NCI-H774 (cell line): ENCODE results near the gene MOB3A.

ENCODE experiments used
- DNase-seq: peaks from one replicate; lab custom pipeline; 2025; lab: John Stamatoyannopoulos, UW

Gene MOB3A

DNA sequence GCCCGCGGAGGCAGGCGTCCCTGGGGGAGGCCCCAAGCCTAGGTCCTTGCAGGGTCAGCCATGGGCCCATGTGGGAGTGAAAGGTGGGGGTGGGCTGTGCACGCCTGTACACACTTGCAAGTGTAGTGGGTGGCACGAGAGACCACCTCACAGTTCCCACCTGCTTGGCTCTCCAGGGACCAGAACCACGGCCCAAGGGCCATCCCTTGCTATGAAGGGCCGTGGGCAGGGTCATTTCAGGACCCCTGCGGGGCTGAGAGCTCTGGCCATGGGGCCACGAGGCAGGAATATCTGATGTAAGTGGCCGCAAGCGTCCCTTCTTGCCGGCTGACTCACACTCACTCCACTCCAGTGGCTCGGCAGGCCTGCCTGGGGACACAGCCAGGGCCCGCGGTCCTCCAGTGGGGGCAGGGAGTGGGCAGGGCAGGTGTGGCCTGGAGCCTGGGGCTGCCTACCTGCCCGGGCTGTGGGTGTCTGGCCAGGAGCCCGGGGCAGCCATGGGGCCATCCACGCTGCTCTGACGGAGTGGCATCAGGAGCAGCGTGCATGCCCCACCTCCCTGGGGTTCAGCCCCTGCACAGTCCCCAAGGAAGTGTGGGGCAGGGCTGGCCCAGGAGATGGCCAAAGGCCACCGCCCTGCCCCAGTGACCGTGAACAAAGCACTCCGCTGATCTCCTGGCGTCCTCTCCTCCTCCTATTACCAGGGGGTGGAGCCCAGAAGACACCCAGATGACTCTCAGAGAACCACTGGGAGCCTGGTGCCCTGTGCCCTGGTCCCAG is 36.5 kb downstream of the MOB3A start:
- DNase-seq, result peak; percentile 23

DNA sequence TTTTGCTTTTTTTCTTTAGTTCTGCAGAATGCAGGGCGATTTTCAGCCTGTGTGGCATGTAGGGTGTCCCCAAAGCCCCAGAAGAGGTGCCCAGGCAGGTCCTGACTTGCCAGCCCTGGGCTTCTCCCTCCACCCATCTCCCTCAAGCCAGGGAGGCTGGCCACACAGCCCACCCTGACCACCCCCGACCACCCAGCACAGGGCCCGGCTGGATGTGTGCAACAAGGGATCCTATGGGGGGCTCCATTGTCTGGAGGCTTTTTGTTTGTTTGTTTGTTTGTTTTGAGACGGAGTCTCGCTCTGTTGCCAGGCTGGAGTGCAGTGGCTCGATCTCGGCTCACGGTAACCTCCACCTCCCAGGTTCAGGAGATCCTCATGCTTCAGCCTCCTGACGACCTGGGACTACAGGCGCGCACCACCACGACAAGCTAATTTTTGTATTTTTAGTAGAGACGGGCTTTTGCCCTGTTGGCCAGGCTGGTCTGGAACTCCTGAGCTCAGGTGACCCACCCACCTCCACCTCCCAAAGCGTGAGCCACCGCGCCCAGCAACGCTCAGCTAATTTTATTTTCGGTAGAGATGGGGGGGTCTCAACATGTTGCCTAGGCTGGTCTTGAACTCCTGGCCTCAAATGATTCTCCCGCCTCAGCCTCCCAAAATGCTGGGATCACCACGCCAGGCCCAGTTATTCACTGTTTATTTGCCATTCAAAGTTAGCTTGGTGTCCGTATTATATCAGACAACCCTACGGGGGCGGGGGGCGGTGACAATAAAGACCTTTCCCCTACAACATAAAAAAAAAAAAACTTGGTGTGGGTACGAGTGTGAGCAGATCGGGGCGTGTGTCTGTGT is 37.3 kb downstream of the MOB3A start:
- no peak for DNase-seq

DNA sequence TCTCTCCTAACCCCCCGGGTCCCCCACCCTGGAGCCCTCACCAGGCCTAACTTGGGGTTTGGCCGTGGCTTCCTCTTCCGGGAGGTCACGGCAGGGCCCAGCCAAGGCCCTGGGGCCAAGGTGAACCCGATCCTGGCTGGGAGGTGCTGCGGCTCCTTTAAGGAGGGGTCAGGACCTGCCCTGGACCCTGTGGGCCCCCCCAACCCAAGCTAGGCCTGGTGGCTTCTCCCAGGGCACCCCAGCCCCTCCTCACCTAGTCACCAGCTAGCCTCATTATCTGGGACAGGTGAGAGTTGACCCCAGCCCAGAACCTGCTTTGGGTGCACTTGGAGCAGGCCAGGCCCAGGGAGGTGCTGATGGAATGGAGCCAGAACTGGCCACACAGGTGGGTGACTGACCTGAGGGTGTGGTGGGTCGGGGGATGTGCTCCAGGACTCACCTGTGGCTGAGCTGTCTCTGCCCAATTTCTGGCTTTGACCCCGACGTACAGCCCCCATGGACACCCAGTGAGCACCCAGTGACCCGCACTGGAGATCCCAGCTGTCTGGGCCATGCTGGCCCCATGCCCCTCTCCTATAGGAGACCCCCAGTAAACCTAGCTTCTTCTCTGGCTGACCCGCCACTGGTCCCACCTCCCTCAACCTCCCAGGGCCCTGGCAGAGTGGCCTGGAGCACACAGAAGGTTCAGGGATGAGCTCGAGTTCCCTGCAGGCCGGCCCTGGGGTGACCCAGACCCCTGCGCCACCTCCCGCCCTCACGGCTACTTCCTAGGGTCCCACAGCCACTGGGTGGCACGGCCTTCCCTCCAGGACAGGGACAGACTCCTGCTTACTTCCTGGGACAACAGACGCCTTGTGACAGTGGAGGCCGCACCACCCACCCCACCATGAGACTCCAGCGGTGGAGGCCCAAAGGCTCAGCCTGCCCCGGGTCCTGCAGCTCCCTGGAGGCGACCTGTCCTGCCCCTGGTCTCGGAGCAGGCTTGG is 38.3 kb downstream of the MOB3A start:
- no peak for DNase-seq

DNA sequence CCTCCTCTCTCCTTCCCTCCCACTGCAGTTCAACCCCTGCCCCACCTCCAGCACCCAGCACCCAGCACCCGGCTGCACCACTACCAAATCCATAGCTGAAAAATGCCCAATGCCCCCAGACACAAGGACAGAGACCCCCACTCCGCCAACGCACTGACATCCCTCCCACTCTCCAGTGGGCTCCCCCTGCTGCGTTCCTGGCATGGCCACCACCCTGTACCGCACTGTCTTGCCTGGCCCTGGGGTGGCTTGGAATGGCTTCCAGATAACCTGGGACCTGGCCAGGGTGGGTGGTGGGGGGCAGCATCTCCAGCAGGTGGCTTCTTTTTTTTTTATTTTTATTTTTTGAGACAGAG is 39.3 kb downstream of the MOB3A start:
- no peak for DNase-seq

DNA sequence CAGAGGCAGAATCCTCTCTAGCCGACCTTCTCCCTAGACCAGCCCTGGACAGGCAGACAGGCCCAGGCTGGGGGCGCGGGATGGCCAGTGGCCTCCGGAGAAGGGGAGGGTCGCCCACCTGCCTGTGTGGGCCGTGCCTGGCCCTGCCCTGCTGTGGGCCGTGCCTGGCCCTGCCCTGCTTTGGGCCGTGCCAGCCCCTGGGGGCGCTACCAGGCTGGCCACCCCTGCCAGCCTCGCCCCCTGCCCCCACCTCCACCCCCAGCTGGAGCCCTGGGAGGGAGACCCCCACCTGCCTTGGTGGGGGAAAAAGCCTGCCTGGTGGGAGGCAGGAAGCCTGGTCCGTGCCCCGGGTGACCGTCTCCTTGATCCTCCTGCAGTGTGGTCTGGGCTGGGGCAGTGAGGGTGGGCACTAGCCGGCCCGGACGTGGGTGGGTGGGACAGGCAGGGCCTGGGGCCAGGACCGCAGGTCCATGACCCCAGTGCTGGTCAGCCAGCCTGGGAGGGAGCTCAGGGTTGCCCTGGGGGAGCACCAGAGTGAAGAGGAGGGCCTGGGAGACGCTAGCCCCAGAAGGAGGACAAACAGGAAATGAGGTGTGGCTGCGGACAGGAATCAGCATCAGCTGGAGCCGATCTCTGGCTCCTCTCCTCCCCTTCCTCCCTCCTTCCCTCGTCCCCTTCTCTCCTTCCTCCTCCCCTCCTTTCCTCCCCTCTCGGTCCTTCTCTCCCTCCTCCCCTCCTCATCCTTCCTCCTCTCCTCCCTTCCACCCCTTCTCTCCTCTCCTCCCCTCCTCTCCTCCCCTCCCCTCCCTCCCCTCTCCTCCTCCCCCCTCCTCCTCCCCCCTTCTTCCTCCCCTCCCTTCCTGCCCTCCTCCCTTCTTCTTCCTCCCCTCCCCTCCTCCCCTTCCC is 39.9 kb downstream of the MOB3A start:
- no peak for DNase-seq

DNA sequence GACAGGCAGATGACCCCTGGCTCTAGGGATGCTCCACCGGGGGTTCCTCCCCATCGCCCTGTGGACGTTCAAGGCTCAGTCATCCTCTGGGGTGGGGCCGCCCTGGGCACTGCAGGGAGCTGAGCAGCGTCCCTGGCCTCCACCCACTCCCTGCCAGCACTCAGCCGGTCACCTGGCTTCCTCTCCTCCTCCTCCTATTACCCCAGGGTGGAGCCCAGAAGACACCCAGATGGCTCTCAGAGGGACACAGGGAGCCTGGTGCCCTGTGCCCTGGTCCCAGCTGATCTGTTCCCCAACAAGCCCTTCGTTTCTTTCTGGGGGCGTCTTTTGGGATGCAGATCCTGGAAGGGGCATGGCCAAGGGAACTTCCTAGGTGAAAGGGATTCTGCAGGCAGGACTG is 41.4 kb downstream of the MOB3A start:
- DNase-seq, result no peak

DNA sequence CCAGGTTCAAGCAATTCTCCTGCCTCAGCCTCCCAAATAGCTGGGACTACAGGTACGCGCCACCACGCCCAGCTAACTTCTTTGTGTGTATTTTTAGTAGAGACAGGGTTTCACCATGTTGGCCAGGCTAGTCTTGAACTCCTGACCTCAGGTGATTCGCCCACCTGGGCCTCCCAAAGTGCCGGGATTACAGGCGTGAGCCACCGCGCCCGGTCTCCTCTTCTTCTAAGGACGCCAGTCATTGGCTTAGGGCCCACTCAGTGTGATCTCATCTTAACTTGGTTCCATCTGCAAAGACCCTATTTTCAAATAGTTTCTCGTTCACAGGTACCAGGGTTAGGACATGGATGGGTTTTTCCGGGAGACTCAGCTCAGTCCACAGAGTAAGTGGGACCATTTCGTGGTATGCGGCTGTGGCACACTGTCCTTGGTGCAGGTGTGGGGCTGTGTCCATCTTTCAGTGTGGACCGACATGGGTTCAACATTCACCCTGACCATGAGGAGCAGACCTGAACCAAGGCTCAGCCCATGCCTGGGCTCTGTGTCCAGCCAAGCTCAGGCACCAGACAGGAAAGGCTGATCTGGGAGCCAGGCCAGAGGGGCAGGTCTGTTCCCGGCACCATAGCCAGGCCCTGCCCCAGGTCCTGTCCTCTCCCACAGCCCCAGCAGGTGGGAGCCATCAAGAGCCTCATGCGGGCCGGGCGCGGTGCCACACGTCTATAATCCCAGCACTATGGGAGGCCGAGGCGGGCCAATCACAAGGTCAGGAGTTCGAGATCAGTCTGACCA is 42.3 kb downstream of the MOB3A start:
- no peak for DNase-seq

DNA sequence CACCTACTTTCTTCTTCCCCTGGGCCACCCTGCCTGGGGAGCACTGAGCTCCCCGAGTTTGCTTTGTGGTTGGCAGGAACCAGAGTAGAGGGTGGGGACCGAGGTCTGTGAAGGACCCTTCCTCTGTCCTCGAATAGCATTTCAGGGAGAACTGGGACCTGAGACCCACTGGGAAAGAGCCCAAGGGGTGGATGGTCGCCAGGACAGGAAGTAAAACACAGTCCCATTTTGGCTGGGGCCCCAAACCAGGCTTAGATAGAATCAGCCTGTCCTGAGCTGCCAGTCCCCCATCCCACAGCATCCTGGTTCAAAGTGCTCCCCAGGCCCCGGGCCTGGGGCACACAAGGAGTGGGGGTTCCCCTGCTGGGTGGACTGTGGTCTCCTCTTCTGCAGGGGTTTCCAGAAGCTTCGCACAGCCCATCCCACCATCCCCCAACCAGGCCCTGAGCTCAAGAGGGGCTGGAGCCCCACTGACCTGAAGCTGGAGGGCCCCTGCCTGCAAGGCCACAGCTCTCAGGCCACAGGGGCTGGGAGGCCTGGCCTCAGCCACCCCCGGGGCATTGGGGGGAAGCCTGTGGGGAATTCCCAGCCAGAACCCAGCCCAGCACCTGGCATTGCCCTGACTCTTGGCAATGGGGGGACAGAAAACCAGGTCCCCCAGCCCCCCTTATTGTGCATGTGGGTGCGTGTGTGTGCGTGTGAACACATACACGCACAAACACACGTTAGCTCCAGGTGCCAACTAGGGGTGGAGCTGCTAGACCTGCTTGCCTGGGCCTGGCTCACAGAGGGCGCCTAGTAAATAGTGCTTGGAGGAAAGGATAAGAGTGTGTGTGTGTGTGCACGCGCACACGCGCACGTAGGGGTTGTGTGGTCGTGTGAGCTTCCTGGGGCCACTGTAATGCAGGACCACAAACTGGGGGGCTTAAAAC is 44.1 kb downstream of the MOB3A start:
- DNase-seq, result no peak

DNA sequence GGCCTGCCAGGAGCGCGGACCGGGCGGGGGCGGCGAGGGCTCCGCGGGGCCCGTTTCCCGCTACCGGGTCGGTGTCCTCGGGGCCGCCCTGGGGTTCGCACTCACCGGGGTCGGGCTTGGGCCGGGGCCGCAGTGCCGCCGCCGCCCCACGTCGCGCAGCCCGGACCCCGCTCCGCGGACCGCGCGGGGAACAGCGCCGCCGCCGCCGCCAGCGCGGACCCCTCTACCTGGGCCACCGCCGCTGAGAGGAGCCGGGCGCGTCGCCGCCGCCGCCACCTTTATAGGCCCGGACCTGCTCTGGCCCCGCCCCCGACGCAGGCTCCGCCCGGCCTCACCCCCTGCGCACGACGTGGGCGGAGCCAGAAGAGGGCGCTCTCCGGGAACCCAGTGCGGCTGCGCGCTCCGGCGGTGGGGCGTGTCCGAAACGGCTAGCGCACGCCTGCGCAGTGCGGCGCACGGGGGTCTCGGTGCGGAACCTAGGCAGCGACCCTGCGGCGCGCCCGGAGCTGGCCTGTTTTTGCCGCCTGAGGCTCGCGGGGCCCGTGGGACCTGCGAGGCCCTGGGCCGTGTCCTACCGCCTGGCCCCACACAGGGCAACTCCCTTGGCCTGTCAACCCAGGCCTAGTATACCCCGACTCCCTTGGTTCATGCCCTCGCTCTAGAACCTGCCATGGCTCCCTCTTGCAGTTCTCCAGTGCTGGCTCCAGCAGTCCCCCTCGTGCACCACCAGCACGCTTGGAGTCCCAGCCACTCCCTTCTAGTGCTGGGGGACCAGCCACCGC is 44.9 kb downstream of the MOB3A start, which contains the start of gene MKNK2:
Gene MKNK2, minus strand, starts transcription at position 254 of the 782 bp plus-strand sequence. CDS start 393 bp downstream, outside the sequence.
- peak; percentile 85 for DNase-seq

DNA sequence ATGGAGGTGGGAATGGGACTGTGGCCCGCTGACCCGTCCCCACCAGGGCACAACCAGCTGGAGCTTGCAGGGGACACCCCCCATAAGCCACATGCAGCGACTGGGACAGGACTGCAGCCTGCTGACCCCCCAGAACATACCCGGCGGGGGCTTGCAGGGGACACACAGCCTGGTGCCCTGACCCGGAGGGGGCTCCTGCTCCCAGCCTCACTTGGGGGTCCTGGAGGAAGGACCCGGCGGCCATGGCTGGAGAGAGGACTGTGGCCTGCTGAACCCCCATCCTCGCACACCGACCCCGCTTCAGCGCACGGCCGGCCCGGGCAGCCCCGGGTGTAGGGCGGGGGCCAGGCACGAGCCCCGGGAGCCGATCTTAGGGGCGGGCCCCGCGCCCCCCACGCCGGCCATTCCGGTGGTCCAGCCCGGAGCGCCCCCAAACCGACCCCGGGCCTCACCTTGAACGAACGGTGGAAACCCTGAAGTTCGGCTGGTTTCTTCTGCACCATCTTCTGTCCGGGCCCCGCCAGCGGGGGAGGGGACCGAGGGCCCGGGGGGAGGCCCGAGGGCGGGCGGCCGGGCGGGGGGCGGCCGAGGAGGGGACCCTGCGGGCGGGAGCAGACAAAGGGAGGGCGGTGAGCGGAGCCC is 45.7 kb downstream of the MOB3A start:
- DNase-seq, result no peak

DNA sequence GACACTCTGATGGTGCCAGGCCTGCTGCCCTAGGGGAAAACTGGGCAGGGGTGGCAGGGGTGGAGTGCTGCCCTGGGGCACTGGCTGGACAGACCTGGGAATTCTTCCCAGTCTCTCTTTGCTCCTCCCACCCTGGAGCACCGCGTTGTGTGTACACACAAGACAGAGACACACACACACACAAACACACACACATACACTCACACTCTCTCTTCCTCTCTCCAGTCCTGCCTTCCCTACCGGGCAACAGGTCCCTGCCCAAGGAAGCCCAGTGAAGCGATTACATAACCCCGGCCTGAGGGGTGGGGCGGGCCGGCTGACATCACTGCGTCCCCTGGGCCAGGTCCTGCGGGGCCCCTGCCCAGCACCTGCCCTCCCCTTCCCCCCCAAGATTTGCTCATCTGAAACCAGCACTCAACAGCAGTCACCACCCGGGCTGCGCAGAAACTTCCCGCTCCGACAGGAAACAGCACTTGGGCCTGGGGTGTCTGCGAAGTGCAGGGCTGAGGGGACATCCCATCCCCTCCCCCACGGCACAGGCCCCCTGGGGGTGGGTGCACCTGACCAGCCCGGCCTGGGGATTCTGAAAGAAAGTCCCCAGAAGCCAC is 46.3 kb downstream of the MOB3A start:
- peak; percentile 41 for DNase-seq

DNA sequence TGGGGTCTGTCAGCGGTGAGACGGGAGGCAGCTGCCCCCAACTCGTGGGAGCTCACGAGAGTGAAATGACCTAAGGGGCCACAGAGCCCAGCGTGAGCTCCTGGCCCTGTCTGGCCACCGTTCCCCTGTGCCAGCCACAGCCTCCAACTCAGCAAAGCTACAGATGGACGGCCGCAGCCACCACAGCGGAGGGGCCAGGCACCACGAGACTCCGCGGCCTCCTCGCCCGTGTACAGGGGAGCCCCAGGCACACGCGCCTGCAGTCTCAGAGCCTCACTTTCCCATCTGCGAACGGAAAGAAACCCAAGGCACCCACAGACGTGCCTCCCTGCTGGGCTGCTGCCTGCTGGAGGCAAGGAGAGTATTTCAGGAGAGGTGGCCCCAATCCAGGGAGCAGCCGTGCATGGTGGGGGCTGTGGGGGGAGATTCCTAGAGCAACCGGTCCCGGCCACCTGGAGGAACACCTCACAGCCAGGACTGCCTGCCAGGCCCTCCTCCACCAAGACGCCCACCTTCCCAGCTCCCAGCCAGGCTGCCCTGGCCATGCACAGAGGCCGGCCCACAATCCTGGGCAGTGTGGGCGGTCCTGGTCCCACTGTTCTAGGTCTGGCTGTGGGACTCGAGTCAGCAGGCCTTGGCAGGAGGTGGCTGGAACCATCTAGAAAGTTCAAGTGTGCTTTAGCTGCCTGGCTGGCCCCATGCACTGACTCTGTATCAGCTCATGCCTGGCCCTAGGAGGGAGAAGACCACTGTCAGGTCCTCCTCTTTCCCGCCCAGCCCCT is 47.0 kb downstream of the MOB3A start:
- DNase-seq, result no peak

DNA sequence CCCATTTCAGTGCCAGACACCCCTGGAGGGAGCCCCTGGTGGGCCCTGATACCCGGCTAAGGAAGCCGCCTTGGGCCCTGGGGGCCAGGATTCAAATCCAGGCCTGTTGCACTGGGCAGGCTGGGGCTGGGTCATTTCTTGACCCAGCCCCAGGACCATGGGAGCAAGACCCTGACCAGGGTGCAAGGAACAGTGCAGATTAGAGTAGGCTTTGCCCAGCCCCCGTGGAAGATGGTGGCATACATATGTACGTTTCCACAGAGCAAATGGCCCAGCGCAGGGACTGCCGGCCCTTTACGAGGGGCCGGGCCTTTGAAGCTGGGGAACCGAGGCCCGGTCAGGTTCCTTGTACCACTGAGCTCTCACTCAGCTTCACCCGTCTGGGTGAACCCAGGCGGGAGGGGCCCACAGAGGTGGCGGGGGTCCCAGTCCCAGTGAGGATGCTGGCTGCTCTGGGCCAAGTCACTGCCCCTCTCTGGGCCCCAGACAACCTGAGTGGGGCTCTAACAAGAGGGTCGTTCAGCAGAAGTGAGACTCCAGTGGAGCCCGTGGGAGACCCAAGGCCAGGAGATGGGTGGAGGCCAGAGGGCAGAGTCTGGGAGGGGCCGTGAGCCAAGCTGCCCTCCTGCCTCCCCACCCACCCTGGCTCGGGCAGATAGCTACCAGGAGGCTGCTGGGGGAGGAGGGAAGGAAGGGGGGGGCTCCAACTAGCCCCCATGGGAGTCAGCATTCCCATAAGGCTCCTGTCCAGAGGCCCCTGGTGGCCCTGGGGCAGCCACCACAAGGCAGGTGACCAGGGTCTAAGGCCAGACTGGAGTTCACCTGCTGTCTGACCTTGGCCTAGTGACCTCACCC is 47.8 kb downstream of the MOB3A start:
- no peak for DNase-seq

DNA sequence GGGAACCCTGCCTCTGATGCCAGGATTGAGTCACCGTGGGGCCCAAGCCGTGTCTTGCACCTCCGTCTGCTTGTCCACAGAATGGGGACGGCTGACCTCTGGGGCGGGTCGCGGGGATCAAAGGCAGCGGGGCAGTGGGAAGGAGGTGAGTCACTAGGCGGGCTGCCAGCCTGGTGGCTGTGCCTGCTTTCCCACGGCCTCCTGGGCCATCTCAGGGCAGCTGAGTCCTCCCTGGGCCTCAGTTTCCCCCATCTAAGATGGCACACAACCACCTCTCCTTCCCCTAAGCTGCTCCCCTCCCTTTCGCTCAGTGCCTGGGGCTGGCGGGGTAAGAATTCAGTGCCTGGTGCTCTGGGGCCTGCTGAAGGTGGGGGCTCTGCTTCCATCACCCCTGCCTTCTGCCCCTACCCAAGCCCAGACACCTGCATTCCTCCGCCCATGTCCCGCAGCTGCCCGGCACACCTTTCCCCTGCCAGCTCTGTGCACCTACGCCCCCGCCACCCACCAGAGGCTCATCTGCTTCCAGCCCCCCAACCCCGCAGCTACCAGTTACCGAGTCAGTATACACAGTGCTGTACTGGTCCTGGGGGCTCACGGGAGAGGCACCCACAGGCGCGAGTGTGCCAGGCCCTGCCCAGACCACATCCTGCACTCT is 48.5 kb downstream of the MOB3A start:
- DNase-seq, result no peak

DNA sequence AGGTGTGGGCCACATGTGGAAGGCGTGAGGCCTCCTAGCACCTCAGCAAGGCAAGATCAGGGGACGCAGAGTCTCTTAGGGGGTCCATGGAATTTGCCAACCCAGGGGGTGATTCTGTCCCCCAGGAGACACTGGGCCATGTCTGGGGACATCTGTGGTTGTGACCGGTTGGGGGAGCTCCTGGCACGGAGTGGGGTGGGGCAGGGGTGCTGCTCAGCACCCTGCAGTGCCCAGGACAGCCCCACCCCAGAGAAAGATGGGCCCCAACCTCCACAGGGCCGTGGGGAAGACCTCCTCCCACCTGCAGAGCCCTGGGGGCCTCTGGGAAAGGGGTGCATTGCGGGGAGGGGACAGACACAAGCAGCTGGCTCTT is 49.1 kb downstream of the MOB3A start:
- DNase-seq, result no peak
